ENCODE measurements around the gene IGLL5.

The IGLL5 gene

DNA sequence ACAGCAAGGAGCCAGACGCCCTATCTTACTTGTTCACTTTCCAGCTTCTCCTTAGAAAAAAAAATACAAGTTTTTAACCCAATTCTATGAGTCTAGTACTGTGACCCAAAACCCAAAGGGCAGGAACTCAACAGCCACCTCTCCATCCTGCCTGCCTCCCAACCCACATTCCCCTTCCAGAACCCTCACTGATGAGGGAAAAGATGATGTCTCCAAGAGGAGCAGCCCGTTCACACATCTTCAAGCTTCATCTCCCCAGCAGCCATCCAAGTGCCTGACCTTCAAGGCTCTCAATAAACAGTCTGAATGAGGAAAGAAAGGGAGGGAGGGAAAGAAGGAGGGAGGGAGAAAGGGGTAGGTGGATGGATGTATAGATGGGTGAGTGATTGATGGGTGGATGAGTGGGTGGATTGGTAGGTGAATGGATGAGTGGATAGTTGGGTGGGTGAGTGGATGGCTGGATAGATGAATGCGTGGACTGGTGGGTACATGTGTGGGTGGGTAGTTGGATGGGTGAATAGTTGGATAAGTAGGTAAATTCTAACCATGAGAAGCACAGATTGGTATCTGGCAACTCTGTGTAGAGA lies 50.4 kb downstream of the IGLL5 start:
- no peak overlapping the region for H3K4me3 ChIP-seq (ENCODE audit: low read length)
- no peaks in the 10 kb centered on the region for H3K4me1 ChIP-seq (ENCODE audit: insufficient read depth, low read length)
- no peaks in the 10 kb centered on the region for H3K9me3 ChIP-seq (ENCODE audit: low read length)
- H3K27me3 ChIP-seq (ENCODE audit: insufficient read depth, low read length) = no peaks in the 10 kb centered on the region
- no peak overlapping the region for H2AFZ ChIP-seq (ENCODE audit: low read depth, low read length)
- no peaks in the 10 kb centered on the region for H3K36me3 ChIP-seq (ENCODE audit: insufficient read depth, low read length)

DNA sequence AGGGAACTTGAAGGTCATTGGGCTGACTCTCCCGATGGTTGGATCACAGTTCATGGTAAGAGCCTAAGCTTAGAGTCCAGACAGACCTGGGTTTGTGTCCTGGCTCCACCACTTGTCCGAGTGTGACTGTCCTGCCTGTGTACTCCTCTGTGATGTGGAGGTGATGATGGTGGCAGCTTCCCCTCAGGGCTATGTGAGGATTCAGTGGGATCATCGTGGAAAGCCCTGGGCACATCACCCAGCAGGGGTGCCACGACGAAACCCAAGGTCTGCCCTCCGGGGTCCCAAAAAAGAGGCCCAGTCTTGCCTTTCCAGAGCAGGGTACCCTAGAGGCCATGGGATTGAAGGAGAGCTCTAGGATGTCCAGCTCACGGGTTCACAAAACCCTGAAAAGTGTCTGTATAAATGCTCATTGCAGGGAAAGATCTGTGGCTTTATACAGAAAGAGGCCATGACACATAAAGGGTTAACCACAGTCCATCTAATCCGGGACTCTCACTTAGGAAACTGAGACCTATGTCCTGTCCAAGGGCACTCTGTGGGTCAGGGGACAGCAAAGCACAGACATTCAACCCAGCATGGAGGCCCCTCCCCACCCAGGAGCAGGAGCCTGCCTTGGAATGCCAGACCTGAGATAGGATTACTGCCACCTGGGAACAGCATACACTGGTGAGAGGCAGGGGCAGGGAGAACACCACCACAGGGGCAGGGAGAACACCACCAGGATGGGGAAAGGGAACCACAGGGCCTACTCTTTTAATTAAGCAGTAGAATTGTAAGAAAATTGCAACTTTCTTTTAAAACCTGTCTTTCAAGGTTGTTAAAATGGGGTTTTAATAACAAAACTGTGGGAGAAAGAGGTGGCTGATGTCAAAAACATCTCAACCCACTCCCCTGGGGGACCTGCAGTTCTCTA lies 51.3 kb downstream of the IGLL5 start:
- no peaks in the 10 kb centered on the region for H3K36me3 ChIP-seq (ENCODE audit: insufficient read depth, low read length)
- no peaks in the 10 kb centered on the region for H3K9me3 ChIP-seq (ENCODE audit: low read length)
- H3K27me3 ChIP-seq (ENCODE audit: insufficient read depth, low read length) = no peaks in the 10 kb centered on the region
- H3K4me3 ChIP-seq (ENCODE audit: low read length) = no peak overlapping the region
- no peak overlapping the region for H2AFZ ChIP-seq (ENCODE audit: low read depth, low read length)
- no peaks in the 10 kb centered on the region for H3K4me1 ChIP-seq (ENCODE audit: insufficient read depth, low read length)

- H3K36me3 ChIP-seq (ENCODE audit: insufficient read depth, low read length) = no peaks in the 10 kb centered on the region
- H3K4me3 ChIP-seq (ENCODE audit: low read length) = no peak overlapping the region
- no peaks in the 10 kb centered on the region for H3K4me1 ChIP-seq (ENCODE audit: insufficient read depth, low read length)
- no peak overlapping the region for H2AFZ ChIP-seq (ENCODE audit: low read depth, low read length)
- no peaks in the 10 kb centered on the region for H3K27me3 ChIP-seq (ENCODE audit: insufficient read depth, low read length)
- no peaks in the 10 kb centered on the region for H3K9me3 ChIP-seq (ENCODE audit: low read length)
These were observed 52.2 kb downstream of the IGLL5 start for GRCh38 chr22:22939588-22940368.

DNA sequence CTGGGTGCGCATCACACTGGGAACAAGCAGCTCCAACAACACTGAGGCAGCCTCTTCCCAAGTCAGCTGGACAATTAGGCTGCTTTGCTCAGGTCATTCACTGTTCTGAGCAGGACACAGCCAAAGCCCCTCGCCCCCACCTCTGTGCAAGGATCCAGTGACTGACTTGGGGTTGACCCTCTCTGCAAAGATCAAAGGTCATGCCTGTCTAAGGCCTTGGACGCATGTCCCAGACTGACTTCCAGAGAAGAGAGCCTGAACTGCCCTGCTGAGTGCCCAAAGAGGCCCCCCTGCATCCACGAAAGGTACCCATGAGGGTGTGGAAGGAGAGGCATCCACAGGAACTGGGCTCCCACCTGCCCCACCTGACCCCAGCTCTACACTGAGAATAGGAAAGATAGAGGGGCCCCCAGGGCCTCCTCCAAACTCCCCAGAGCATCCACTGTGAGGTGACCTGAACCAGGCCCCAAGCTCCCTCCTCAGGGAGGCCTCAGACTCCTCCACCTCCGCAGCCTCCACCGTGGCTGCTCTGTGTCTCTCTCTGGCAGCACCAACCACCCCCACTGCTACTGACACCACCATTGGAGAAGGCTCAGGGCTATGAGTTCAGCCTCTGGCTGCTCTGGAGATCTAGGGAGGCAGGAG lies 53.5 kb downstream of the IGLL5 start:
- Histone ChIP-seq H2AFZ (ENCODE audit: low read depth, low read length) (no peak overlapping the region), H3K36me3 (ENCODE audit: insufficient read depth, low read length) (no peaks in the 10 kb centered on the region), H3K4me3 (ENCODE audit: low read length) (no peak overlapping the region), H3K4me1 (ENCODE audit: insufficient read depth, low read length) (no peaks in the 10 kb centered on the region), H3K27me3 (ENCODE audit: insufficient read depth, low read length) (no peaks in the 10 kb centered on the region), H3K9me3 (ENCODE audit: low read length) (no peaks in the 10 kb centered on the region)

DNA sequence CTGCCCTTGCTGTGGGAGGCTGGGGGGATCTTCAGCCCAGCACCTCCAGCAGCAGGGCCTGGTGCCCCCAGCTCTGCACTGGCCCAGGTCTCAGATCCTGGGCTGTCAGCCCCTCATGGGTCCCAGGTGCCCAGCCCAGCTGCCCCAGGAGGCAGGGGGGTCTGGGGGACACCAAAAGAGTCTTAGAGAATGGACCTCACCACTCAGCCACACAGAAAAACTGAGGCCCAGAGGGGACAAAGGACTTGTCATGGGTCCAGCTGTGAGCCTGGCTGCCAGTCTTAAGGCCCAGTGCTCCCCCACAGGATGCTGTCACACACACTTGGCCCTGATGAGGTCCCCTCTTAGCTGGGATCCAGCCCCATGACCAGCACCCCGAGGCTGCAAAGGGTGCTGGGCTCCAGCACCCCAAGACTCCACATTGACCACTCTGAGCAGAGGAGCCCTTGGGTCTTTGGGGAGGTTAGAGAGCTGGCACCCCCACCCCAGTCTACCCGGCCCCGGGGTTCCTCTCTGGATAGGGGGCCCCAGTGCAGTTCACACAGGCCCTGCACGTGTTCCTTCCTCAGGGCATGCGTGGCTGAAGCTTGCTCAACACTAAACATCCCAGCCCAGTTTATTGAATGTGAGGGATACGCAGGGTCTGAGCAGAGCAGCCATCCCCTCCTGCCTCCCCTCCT lies 54.4 kb downstream of the IGLL5 start:
- H3K4me3 ChIP-seq (ENCODE audit: low read length) = no peak overlapping the region
- no peaks in the 10 kb centered on the region for H3K4me1 ChIP-seq (ENCODE audit: insufficient read depth, low read length)
- H2AFZ ChIP-seq (ENCODE audit: low read depth, low read length) = no peak overlapping the region
- H3K9me3 ChIP-seq (ENCODE audit: low read length) = no peaks in the 10 kb centered on the region
- H3K36me3 ChIP-seq (ENCODE audit: insufficient read depth, low read length) = no peaks in the 10 kb centered on the region
- H3K27me3 ChIP-seq (ENCODE audit: insufficient read depth, low read length) = no peaks in the 10 kb centered on the region

DNA sequence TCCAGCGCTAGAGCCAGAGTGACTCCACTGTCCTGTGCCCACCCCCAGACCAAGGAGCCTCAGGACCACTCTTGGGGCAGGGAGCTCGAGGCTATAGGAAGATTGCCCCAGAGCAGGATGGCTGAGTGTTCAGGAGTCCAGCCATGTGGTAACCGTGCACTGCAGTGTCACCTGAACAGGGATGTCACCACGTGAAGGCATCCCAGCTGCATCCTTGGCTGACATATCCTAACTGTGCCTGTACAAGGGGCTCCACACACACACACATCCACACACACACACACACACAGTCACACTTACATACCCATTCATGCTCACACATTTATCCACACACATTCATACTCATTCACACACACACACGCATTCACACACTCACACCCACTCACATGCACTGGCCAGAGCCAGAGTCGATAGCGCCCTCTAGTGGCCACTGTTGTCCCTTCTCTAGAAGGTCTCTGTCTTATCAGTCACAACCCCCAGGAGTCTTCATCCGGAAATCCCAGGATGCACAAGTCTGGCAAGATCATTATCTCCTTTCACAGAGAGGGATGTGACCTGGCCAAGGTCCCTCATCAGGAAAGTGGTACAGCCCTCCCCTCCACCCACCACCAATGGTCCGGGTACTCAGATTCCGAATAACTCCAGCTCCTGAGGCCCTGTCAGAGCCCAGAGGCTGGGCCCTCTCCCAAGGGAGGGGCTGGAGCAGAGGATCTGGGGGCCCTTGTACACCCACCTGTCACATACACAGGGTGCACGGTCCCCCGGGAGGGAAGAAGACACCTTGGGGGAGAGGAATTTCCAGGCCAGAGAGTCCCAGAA lies 55.1 kb downstream of the IGLL5 start:
- Histone ChIP-seq H3K9me3 (ENCODE audit: low read length) (no peaks in the 10 kb centered on the region), H2AFZ (ENCODE audit: low read depth, low read length) (no peak overlapping the region), H3K4me3 (ENCODE audit: low read length) (no peak overlapping the region), H3K27me3 (ENCODE audit: insufficient read depth, low read length) (no peaks in the 10 kb centered on the region), H3K36me3 (ENCODE audit: insufficient read depth, low read length) (no peaks in the 10 kb centered on the region), H3K4me1 (ENCODE audit: insufficient read depth, low read length) (no peaks in the 10 kb centered on the region)

- H3K27me3 ChIP-seq (ENCODE audit: insufficient read depth, low read length) = no peaks in the 10 kb centered on the region
- no peak overlapping the region for H3K4me3 ChIP-seq (ENCODE audit: low read length)
- H3K9me3 ChIP-seq (ENCODE audit: low read length) = no peaks in the 10 kb centered on the region
- no peak overlapping the region for H2AFZ ChIP-seq (ENCODE audit: low read depth, low read length)
- no peaks in the 10 kb centered on the region for H3K36me3 ChIP-seq (ENCODE audit: insufficient read depth, low read length)
- no peaks in the 10 kb centered on the region for H3K4me1 ChIP-seq (ENCODE audit: insufficient read depth, low read length)
These were observed 56.1 kb downstream of the IGLL5 start for GRCh38 chr22:22943521-22944267.

- Histone ChIP-seq H3K27me3 (ENCODE audit: insufficient read depth, low read length) (no peaks in the 10 kb centered on the region), H3K36me3 (ENCODE audit: insufficient read depth, low read length) (no peaks in the 10 kb centered on the region), H3K4me1 (ENCODE audit: insufficient read depth, low read length) (no peaks in the 10 kb centered on the region), H3K4me3 (ENCODE audit: low read length) (no peak overlapping the region), H2AFZ (ENCODE audit: low read depth, low read length) (no peak overlapping the region), H3K9me3 (ENCODE audit: low read length) (no peaks in the 10 kb centered on the region)
These were observed 56.8 kb downstream of the IGLL5 start for GRCh38 chr22:22944268-22944985.

GRCh38 chr22:22945195-22945594 lies 57.6 kb downstream of the IGLL5 start:
- Histone ChIP-seq H2AFZ (ENCODE audit: low read depth, low read length) (no peak overlapping the region), H3K27me3 (ENCODE audit: insufficient read depth, low read length) (no peaks in the 10 kb centered on the region), H3K9me3 (ENCODE audit: low read length) (no peaks in the 10 kb centered on the region), H3K4me1 (ENCODE audit: insufficient read depth, low read length) (no peaks in the 10 kb centered on the region), H3K36me3 (ENCODE audit: insufficient read depth, low read length) (no peaks in the 10 kb centered on the region), H3K4me3 (ENCODE audit: low read length) (no peak overlapping the region)

Measured in neuron (in vitro differentiated cells).